Smooth muscle cell (in vitro differentiated cells): ENCODE measurements around the gene CCDC201. TPM values are rescaled to one million over a fixed set of nuclear protein-coding genes. Genes with fewer than 3 reads are reported as not detected.
A peak's percentile ranks its signal among the peaks of the same experiment; 100 is the strongest.

Source experiments
- DNase-seq: peaks from one replicate; lab custom pipeline; 2025; ENCODE audit not compliant: unreplicated experiment; lab: John Stamatoyannopoulos, UW
- H2AFZ ChIP-seq: fragments of 200-600 bp; sonication (generic); 2 replicates; pipeline ENCODE4 v1.6.0; 2016; ENCODE audit warnings: antibody characterized with exemption, low read depth, mild to moderate bottlenecking
- H3F3A ChIP-seq: fragments of 200-600 bp; sonication (generic); 2 replicates; pipeline ENCODE4 v1.6.0; 2017; ENCODE audit warnings: antibody characterized with exemption, low read depth
- H3K27ac ChIP-seq: fragments of 200-600 bp; sonication (generic); 2 replicates; pipeline ENCODE4 v1.5.1; 2016; ENCODE audit warnings: low read depth, mild to moderate bottlenecking
- H3K27me3 ChIP-seq: fragments of 200-600 bp; sonication (generic); 2 replicates; pipeline ENCODE4 v1.6.1; 2016; ENCODE audit warnings: low read depth, mild to moderate bottlenecking
- H3K36me3 ChIP-seq: fragments of 200-600 bp; sonication (generic); 2 replicates; pipeline ENCODE4 v1.5.1; 2016; ENCODE audit warnings: low read depth
- H3K4me1 ChIP-seq: fragments of 200-600 bp; sonication (generic); 2 replicates; pipeline ENCODE4 v1.5.1; 2016; ENCODE audit warnings: low read depth
- H3K4me2 ChIP-seq: fragments of 200-600 bp; sonication (generic); 2 replicates; pipeline ENCODE4 v1.6.0; 2016; ENCODE audit warnings: mild to moderate bottlenecking
- H3K4me3 ChIP-seq: fragments of 200-600 bp; sonication (generic); 2 replicates; pipeline ENCODE4 v1.5.1; 2016; ENCODE audit warnings: mild to moderate bottlenecking
- H3K79me2 ChIP-seq: fragments of 200-600 bp; sonication (generic); 2 replicates; pipeline ENCODE4 v1.6.0; 2016; ENCODE audit warnings: low read depth, mild to moderate bottlenecking
- H3K9ac ChIP-seq: fragments of 200-600 bp; sonication (generic); 2 replicates; pipeline ENCODE4 v1.6.0; 2016; ENCODE audit warnings: low read depth
- H3K9me3 ChIP-seq: fragments of 200-600 bp; sonication (generic); replicated peaks from 2 replicates; pipeline ENCODE4 v1.5.1; 2016; ENCODE audit warnings: low read depth
- H4K20me1 ChIP-seq: fragments of 200-600 bp; sonication (generic); 2 replicates; pipeline ENCODE4 v1.6.0; 2016; ENCODE audit warnings: low read depth
- CTCF ChIP-seq: fragments of 200-600 bp; sonication (generic); IDR thresholded peaks from 2 replicates; pipeline ENCODE4 v1.5.1; 2017; ENCODE audit warnings: borderline replicate concordance, mild to moderate bottlenecking, antibody characterized with exemption; ENCODE audit not compliant: insufficient read depth, poor library complexity, severe bottlenecking
- WGBS: methylation state at CpG from one replicate; pipeline ENCODE4 v1.1.7; 2016; ENCODE audit warnings: low lambda C conversion rate; 5-methylcytosine and 5-hydroxymethylcytosine counted together
- polyA plus RNA-seq: library from polyadenylated mRNA; unstranded; fragments of >200 nt; fragmentation: Nextera tagmentation; extraction: Ambion mirVana; gene quantifications from 2 replicates; pipeline ENCODE4 v1.2.1, GENCODE V29; 2016
- total RNA-seq: library from RNA; depleted of rRNA; stranded (reverse); fragments of >200 nt; gene quantifications from 2 replicates; pipeline ENCODE4 v1.2.3, GENCODE V29; 2014

CCDC201 gene
- total and polyA plus RNA-seq, 2 experiments from 2014 or later = not detected

- Histone ChIP-seq H3K9ac (no peak overlapping the region), H3K27me3 (peaks cover 16% of the 10 kb centered on the region), H3K79me2 (no peaks in the 10 kb centered on the region), H3K4me3 (no peak overlapping the region), H3K4me1 (no peaks in the 10 kb centered on the region), H3K4me2 (no peak overlapping the region), H3F3A (no peaks in the 10 kb centered on the region), H3K36me3 (no peaks in the 10 kb centered on the region), H2AFZ (no peak overlapping the region), H3K27ac (no peak overlapping the region), H3K9me3 (no peaks in the 10 kb centered on the region), H4K20me1 (no peaks in the 10 kb centered on the region)
- TF ChIP-seq CTCF = no peak
- DNase-seq = no peak
- 79% methylated on average over 6 of the region's 6 CpGs for WGBS
Observed at GRCh38 chr7:45892407-45893035, 19.6 kb upstream of the CCDC201 start.

GRCh38 chr7:45891462-45892402, 18.9 kb upstream of the CCDC201 start:
- Histone ChIP-seq H3K4me2 (no peak overlapping the region), H4K20me1 (no peaks in the 10 kb centered on the region), H3K27me3 (peaks cover 24% of the 10 kb centered on the region)

GRCh38 chr7:45890902-45891461, 18.1 kb upstream of the CCDC201 start:
- H3K9ac ChIP-seq = no peak overlapping the region
- H3K4me3 ChIP-seq = no peak overlapping the region
- no peak overlapping the region for H3K4me2 ChIP-seq
- 46% methylated on average over 6 of the region's 6 CpGs for WGBS
- no peaks in the 10 kb centered on the region for H3K79me2 ChIP-seq
- no peaks in the 10 kb centered on the region for H3K4me1 ChIP-seq
- H4K20me1 ChIP-seq = no peaks in the 10 kb centered on the region
- H3K27me3 ChIP-seq = peaks cover 30% of the 10 kb centered on the region
- no peak for DNase-seq
- TF ChIP-seq CTCF = peak; percentile 67
- H2AFZ ChIP-seq = no peak overlapping the region
- H3K36me3 ChIP-seq = no peaks in the 10 kb centered on the region
- H3K27ac ChIP-seq = no peak overlapping the region
- H3K9me3 ChIP-seq = no peaks in the 10 kb centered on the region
- no peaks in the 10 kb centered on the region for H3F3A ChIP-seq

More at GRCh38 chr7:45891462-45892402, 18.9 kb upstream of the CCDC201 start:
- Histone ChIP-seq H3K9me3 (no peaks in the 10 kb centered on the region), H2AFZ (no peak overlapping the region), H3K4me1 (no peaks in the 10 kb centered on the region), H3K27ac (no peak overlapping the region), H3K9ac (no peak overlapping the region), H3K4me3 (no peak overlapping the region), H3K79me2 (no peaks in the 10 kb centered on the region), H3K36me3 (no peaks in the 10 kb centered on the region), H3F3A (no peaks in the 10 kb centered on the region)
- no peak for DNase-seq
- TF ChIP-seq CTCF = no peak
- WGBS = 87% methylated on average over 10 of the region's 10 CpGs
